ENCODE results near the gene PID1.
A peak's percentile ranks its signal among the peaks of the same experiment; 100 is the strongest.

- TF ChIP-seq CTCF (IDR thresholded peaks at IDR 0.05) = no peak
- no peak for TF ChIP-seq POLR2A (IDR thresholded peaks at IDR 0.05)
- TF ChIP-seq EP300 (IDR thresholded peaks at IDR 0.05) = no peak
- TF ChIP-seq POLR2AphosphoS5 (IDR thresholded peaks at IDR 0.05) = peak in 2 of 3 donors; percentile 42
These were observed at the start of gene PID1 for GRCh38 chr2:229270551-229271410.
